C4-2B (cell line): ENCODE results near the gene ASXL2.

Source experiments
- H3K27ac ChIP-seq: fragments of 450-650 bp; 2 replicates; pipeline ENCODE4 v1.5.1; 2017
- ZFX ChIP-seq: fragments of 450-650 bp; IDR thresholded peaks from 2 replicates; pipeline ENCODE4 v1.6.1; 2017
- TF ChIP-seq, protein P1 (sequence below): fragments of 450-650 bp; conservative IDR thresholded peaks from 2 replicates; pipeline ENCODE4 v1.5.1; 2017; ENCODE audit warnings: mild to moderate bottlenecking

ASXL2 gene

DNA sequence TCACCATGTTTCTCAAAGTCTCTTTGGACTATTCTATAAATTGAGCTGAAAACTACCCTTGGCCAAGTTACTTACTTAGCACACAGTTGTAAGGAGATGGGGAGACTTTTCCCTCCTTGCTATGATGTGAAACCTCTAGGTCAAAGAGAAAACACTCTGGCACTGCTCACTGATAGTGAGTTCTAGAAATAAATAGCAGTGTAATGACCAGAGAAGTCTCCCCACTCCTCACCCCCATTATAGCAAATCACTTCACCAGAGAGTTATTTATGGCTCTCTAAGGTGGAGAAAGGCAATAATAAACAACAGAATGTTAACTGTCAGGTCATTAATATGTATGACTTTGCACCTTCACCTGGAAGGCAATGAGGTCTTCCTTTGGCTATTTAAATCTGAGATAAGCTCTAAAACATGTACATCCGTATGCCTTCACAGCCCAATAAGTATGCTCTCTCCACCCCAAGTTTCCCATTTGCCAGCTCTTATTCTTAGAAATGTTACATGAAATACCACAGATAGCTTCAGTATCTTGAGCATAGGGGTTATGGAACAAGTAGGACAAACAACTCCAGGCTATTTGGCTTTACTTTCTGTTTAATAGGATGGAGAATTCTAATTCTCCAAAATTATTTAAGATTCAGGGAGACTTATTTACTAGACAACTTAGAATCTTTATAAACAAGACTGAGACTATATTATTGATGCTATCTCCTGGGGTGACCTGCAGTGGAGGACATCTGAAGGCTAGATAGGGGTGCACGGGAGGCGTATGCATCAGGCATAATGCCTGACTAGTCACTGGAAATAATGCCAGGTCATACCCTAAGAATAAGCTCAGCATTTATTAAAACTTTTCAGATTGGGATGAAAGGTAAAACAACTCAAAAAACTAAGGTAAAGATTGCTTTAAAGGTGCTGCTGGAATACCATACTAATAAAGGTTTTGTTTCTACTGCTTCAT, 139.6 kb downstream of the ASXL2 start:
- TF ChIP-seq, protein P1, sequence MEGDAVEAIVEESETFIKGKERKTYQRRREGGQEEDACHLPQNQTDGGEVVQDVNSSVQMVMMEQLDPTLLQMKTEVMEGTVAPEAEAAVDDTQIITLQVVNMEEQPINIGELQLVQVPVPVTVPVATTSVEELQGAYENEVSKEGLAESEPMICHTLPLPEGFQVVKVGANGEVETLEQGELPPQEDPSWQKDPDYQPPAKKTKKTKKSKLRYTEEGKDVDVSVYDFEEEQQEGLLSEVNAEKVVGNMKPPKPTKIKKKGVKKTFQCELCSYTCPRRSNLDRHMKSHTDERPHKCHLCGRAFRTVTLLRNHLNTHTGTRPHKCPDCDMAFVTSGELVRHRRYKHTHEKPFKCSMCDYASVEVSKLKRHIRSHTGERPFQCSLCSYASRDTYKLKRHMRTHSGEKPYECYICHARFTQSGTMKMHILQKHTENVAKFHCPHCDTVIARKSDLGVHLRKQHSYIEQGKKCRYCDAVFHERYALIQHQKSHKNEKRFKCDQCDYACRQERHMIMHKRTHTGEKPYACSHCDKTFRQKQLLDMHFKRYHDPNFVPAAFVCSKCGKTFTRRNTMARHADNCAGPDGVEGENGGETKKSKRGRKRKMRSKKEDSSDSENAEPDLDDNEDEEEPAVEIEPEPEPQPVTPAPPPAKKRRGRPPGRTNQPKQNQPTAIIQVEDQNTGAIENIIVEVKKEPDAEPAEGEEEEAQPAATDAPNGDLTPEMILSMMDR, result no peak
- no peak for TF ChIP-seq ZFX
- no peak overlapping the region for H3K27ac ChIP-seq

DNA sequence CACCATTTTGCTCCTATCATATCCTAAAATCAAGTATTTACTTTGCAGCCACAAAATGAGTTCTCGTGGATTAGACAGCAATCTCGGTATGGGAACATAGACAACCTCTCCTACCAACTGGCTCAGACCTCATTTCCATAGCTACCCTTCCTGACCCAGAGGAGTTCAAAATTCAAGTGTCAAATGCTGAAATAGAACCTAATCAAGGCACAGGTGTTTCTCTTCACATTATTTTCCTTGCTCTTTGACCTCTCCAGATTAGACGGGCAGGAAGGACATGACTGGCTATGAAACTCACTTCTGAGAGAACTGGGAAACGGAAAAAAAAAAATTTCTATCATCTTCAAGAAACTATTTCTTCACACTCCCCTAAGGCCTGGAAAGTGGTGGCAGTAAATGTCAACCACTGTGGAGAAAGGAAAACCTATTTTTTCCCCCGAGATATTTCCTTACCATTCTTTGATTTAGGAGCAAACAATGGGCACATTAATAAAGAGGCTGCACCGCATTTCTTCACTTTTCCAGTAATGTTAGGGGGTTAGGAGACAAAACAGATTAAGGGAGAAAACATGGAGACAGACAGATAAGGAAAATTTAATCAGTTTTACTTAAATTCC, 141.3 kb downstream of the ASXL2 start:
- no peak for TF ChIP-seq ZFX
- TF ChIP-seq, protein P1, result no peak
- no peak overlapping the region for H3K27ac ChIP-seq

DNA sequence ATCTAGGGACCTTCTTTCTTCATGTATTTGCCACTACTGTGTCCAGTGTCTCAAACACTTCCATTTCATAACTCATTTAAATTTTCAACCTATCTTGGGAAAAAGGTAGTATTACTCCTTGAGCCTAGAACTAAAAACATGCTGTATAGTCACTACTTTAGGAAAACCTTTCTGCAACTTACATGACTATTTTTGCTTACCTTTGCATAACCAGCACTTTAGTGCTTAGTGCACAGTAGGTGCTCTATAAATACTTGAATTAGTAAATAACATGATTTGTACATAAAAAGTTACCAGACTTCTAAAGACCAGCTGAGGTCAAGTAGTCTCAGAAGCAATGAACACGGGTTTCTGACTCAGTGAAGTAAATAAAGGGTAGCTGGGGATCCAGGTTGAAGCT, 142.5 kb downstream of the ASXL2 start:
- TF ChIP-seq, protein P1, result no peak
- TF ChIP-seq ZFX, result no peak

DNA sequence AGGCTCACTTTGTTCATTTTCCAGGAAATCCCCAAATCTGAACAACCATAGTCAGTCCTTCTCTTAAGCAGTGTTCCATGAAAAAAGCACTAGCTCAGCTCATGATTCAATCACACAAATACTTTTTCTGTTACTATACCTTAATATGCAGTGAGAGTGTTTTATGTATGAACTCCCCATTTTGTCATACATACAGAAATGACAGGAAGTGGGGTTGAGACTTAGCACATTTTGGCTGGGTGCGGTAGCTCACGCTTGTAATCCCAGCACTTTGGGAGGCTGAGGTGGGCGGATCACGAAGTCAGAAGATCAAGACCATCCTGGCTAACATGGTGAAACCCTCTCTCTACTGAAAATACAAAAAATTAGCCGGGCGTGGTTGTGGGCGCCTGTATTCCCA, 149.7 kb downstream of the ASXL2 start:
- TF ChIP-seq, protein P1, result no peak
- TF ChIP-seq ZFX, result no peak
- H3K27ac ChIP-seq, result no peak overlapping the region

More for the DNA sequence above, 142.5 kb downstream of the ASXL2 start:
- H3K27ac ChIP-seq, result no peak overlapping the region

DNA sequence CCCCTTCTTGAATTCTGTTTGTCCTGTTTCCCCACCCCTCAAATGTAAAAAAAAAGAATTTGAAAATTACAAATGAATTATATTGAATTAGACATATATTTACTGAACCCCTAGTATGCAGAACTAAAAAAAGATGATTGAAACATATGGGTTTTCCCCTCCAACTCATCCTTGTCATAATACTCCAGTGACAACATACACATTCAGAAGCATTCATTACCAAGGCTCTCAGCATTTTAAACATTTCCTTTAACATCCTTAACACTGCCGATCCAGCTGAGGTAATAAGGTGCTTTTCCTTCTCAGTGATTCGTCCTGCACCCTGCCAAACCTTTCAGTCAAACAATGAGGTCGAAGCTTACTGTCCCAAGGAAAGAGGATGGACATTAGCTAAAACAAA, 151.8 kb downstream of the ASXL2 start:
- TF ChIP-seq ZFX, result no peak
- TF ChIP-seq, protein P1, result no peak
- no peak overlapping the region for H3K27ac ChIP-seq

DNA sequence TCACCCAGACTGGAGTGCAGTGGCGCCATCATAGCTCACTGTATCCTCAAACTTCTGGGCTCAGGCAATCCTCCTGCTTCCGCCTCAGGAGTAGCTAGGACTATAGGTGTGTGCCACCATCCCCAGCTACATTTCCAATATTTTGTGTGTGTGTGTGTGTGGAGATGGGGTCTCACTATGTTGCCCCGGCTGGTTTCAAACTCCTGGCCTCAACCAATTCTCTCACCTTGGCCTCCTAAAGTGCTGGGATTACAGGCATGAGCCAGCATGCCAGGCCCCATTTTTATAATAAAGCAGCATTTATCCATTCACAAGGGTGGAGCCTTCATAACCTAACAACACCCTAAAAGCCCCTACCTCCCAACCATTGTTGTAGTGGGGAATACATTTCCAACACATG, 152.4 kb downstream of the ASXL2 start:
- no peak for TF ChIP-seq ZFX
- TF ChIP-seq, protein P1, result no peak

DNA sequence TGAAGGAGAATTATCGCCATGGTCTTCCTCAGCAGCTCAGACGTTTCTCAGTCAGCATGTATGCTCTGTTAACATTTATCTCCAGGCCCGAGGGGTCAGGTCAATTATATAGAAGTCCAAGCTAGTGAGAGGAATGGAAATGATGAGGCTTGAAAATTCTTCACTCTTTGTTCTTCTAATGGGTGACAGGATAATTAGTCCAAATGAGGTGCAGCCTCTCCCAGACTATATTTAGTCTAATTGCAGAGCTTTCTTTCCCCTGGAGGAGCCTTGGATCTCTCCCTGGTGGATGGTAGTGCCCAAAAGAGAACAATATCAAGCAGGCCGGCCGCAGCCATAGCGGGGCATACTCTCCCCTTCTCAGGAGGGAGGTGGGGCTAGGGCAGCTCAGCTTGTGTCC, 153.5 kb downstream of the ASXL2 start:
- H3K27ac ChIP-seq, result no peak overlapping the region
- TF ChIP-seq, protein P1, result no peak
- no peak for TF ChIP-seq ZFX

More for the DNA sequence above, 152.4 kb downstream of the ASXL2 start:
- no peak overlapping the region for H3K27ac ChIP-seq
